HG03575 (cell line): ENCODE data around the gene ISCU.

ENCODE experiments used
- ATAC-seq: cut with Tn5 transposase; IDR thresholded peaks from one replicate; pipeline ENCODE4 v1.9.1; 2021; ENCODE audit not compliant: unreplicated experiment, insufficient number of reproducible peaks, low FRiP score; ENCODE audit errors: extremely low read depth

ISCU gene

GRCh38 chr12:108598553-108599250 is 36.3 kb downstream of the ISCU start:
- ATAC-seq, result no peak

- ATAC-seq, result no peak
Observed at GRCh38 chr12:108599541-108599940, 37.1 kb downstream of the ISCU start.

- ATAC-seq, result no peak
Observed at GRCh38 chr12:108599948-108600701, 37.7 kb downstream of the ISCU start.

- ATAC-seq, result no peak
Observed at GRCh38 chr12:108600702-108601007, 38.3 kb downstream of the ISCU start.

GRCh38 chr12:108602209-108602705 is 39.9 kb downstream of the ISCU start:
- no peak for ATAC-seq

- no peak for ATAC-seq
Observed at GRCh38 chr12:108602976-108603704, 40.7 kb downstream of the ISCU start.

GRCh38 chr12:108603743-108604142 is 41.3 kb downstream of the ISCU start:
- ATAC-seq, result no peak

GRCh38 chr12:108604208-108604941 is 42.0 kb downstream of the ISCU start:
- no peak for ATAC-seq

- no peak for ATAC-seq
Observed at GRCh38 chr12:108605000-108605689, 42.7 kb downstream of the ISCU start.

- no peak for ATAC-seq
Observed at GRCh38 chr12:108605690-108606406, 43.5 kb downstream of the ISCU start.

GRCh38 chr12:108606492-108606891 is 44.1 kb downstream of the ISCU start:
- no peak for ATAC-seq

GRCh38 chr12:108607981-108608600 is 45.7 kb downstream of the ISCU start:
- no peak for ATAC-seq

- no peak for ATAC-seq
Observed at GRCh38 chr12:108608616-108609015, 46.2 kb downstream of the ISCU start.

- no peak for ATAC-seq
Observed at GRCh38 chr12:108609537-108610335, 47.3 kb downstream of the ISCU start.

GRCh38 chr12:108610336-108610815 is 48.0 kb downstream of the ISCU start:
- ATAC-seq, result no peak

GRCh38 chr12:108610856-108611605 is 48.6 kb downstream of the ISCU start:
- no peak for ATAC-seq
